ENCODE results near the gene SP140L. TPM values are rescaled to one million over a fixed set of nuclear protein-coding genes. Genes with fewer than 3 reads are reported as not detected.
"Not testable (repeated sequence)": the region's sequence is repeated elsewhere in the genome, so short reads cannot be mapped to it uniquely, and the experiment has no call there.

SP140L gene
- total RNA-seq, 4 donors from 2014 or later, result 4.8 to 17.2 (median 7.7) TPM

GRCh38 chr2:230328155-230328458 lies 1.1 kb downstream of the SP140L start:
- Histone ChIP-seq H3K4me3 (peak overlapping the region in 2 of 4 donors; percentile 48 to 66), H3K27ac (peak overlapping the region in 2 of 4 donors; percentile 80 to 83), H3K27me3 (no peaks in the 10 kb centered on the region), H3K4me1 (peaks cover 0 to 39% (median 17%) of the 10 kb centered on the region in 3 donors), H3K36me3 (peaks cover 0 to 7% (median 0%) of the 10 kb centered on the region in 3 donors), H3K9me3 (peaks cover 0 to under 1% (median 0%) of the 10 kb centered on the region in 3 donors)
- DNase-seq, result no peak
- intact Hi-C loops (cut with DNase I), result no loop called here
- WGBS, 2 donors, result 90 to 93% methylated on average over 8 of the region's 8 CpGs
- TF ChIP-seq POLR2A (IDR thresholded peaks at IDR 0.05), result no peak
- TF ChIP-seq, protein P1, sequence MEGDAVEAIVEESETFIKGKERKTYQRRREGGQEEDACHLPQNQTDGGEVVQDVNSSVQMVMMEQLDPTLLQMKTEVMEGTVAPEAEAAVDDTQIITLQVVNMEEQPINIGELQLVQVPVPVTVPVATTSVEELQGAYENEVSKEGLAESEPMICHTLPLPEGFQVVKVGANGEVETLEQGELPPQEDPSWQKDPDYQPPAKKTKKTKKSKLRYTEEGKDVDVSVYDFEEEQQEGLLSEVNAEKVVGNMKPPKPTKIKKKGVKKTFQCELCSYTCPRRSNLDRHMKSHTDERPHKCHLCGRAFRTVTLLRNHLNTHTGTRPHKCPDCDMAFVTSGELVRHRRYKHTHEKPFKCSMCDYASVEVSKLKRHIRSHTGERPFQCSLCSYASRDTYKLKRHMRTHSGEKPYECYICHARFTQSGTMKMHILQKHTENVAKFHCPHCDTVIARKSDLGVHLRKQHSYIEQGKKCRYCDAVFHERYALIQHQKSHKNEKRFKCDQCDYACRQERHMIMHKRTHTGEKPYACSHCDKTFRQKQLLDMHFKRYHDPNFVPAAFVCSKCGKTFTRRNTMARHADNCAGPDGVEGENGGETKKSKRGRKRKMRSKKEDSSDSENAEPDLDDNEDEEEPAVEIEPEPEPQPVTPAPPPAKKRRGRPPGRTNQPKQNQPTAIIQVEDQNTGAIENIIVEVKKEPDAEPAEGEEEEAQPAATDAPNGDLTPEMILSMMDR (IDR thresholded peaks at IDR 0.05), result no peak

GRCh38 chr2:230329946-230330605 lies 3.1 kb downstream of the SP140L start:
- no peak for DNase-seq
- Histone ChIP-seq H3K4me1 (peaks cover 0 to 39% (median 17%) of the 10 kb centered on the region in 3 donors), H3K4me3 (no peak overlapping the region), H3K9me3 (no peaks in the 10 kb centered on the region), H3K27me3 (no peaks in the 10 kb centered on the region), H3K36me3 (peaks cover 0 to 23% (median 0%) of the 10 kb centered on the region in 3 donors), H3K27ac (no peak overlapping the region)
- WGBS, 2 donors, result 84% methylated on average over 7 of the region's 7 CpGs
- intact Hi-C loops (cut with DNase I), result no loop called here
- TF ChIP-seq POLR2A (IDR thresholded peaks at IDR 0.05), result no peak
- TF ChIP-seq, protein P1 (IDR thresholded peaks at IDR 0.05), result no peak

GRCh38 chr2:230330725-230331124 lies 3.7 kb downstream of the SP140L start:
- Histone ChIP-seq H3K4me3 (no peak overlapping the region), H3K4me1 (peaks cover 0 to 39% (median 17%) of the 10 kb centered on the region in 3 donors), H3K27ac (no peak overlapping the region), H3K36me3 (peaks cover 0 to 28% (median 0%) of the 10 kb centered on the region in 3 donors), H3K9me3 (no peaks in the 10 kb centered on the region), H3K27me3 (no peaks in the 10 kb centered on the region)
- TF ChIP-seq, protein P1 (IDR thresholded peaks at IDR 0.05), result no peak
- no peak for TF ChIP-seq POLR2A (IDR thresholded peaks at IDR 0.05)
- intact Hi-C loops (cut with DNase I), result no loop called here
- 86 to 93% methylated on average over 6 to 7 of the region's 7 CpGs for WGBS, 2 donors
- DNase-seq, result no peak

DNA sequence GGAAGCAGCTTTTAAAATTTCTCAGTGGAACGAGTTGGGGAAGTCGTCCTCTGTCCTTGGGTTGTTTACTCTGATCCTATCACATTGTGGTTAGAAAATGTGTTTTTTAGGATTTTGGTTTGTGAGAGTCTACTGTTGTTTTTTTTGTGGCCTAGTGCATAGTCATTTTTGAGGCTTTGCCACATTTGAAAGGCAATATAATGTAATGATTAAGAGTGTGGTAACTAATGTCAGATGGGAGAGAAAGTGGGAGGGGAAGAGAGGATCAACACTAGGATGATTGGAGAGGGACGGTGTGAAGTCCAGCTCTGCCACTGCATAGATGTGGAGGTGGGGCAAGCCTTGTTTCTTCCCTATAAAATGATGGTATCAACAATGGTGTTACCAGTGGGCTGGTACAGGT lies 8.5 kb downstream of the SP140L start:
- Histone ChIP-seq H3K4me1 (peaks cover 0 to 4% (median 0%) of the 10 kb centered on the region in 3 donors), H3K9me3 (no peaks in the 10 kb centered on the region), H3K36me3 (peaks cover 0 to 35% (median 0%) of the 10 kb centered on the region in 3 donors), H3K27me3 (no peaks in the 10 kb centered on the region), H3K4me3 (no peak overlapping the region), H3K27ac (no peak overlapping the region)
- TF ChIP-seq POLR2A (IDR thresholded peaks at IDR 0.05), result no peak
- TF ChIP-seq, protein P1 (IDR thresholded peaks at IDR 0.05), result no peak
- intact Hi-C loops (cut with DNase I), result no loop called here
- WGBS, 2 donors, result 49 to 55% methylated on average over 3 of the region's 3 CpGs
- no peak for DNase-seq

- peaks cover 0 to 4% (median 0%) of the 10 kb centered on the region in 3 donors for H3K4me1 ChIP-seq
- no peak for TF ChIP-seq POLR2A (IDR thresholded peaks at IDR 0.05)
- TF ChIP-seq, protein P1 (IDR thresholded peaks at IDR 0.05), result no peak
- no peaks in the 10 kb centered on the region for H3K27me3 ChIP-seq
- intact Hi-C loops (cut with DNase I), result no loop called here
- H3K4me3 ChIP-seq, result no peak overlapping the region
- H3K27ac ChIP-seq, result no peak overlapping the region
- DNase-seq, result no peak
- peaks cover 0 to 35% (median 0%) of the 10 kb centered on the region in 3 donors for H3K36me3 ChIP-seq
- WGBS, 2 donors, result 67 to 72% methylated on average over 3 of the region's 3 CpGs
- H3K9me3 ChIP-seq, result no peaks in the 10 kb centered on the region
Measured at GRCh38 chr2:230335864-230336506, 9.0 kb downstream of the SP140L start.

- H3K27ac ChIP-seq; H3K27me3 ChIP-seq; H3K4me3 ChIP-seq; DNase-seq; H3K4me1 ChIP-seq; intact Hi-C loops (cut with DNase I); H3K9me3 ChIP-seq: not testable (repeated sequence)
- 92 to 98% methylated on average over 16 of the region's 33 CpGs for WGBS, 2 donors
- peaks cover 0 to 18% (median 0%) of the 10 kb centered on the region in 3 donors for H3K36me3 ChIP-seq
Measured at GRCh38 chr2:230341936-230342528, 15.0 kb downstream of the SP140L start.

- peaks cover 0 to 22% (median 0%) of the 10 kb centered on the region in 3 donors for H3K36me3 ChIP-seq
- H3K27me3 ChIP-seq; H3K4me1 ChIP-seq; intact Hi-C loops (cut with DNase I); H3K4me3 ChIP-seq; H3K27ac ChIP-seq; DNase-seq; H3K9me3 ChIP-seq: not testable (repeated sequence)
- WGBS, 2 donors, result 88 to 94% methylated on average over 2 of the region's 2 CpGs
Measured at GRCh38 chr2:230343041-230343624, 16.1 kb downstream of the SP140L start.
